HepG2 (cell line): Measurements from ENCODE around the gene RAG2. TPM values are rescaled to one million over a fixed set of nuclear protein-coding genes. Genes with fewer than 3 reads are reported as not detected.

ENCODE experiments used
- ARNTL ChIP-seq: sonication (generic); formaldehyde crosslinking; IDR thresholded peaks from 2 replicates; pipeline ENCODE4 v1.4.0; 2020; ENCODE audit warnings: mild to moderate bottlenecking, missing genetic modification reagents
- CCDC6 ChIP-seq: sonication (generic); formaldehyde crosslinking; IDR thresholded peaks from 2 replicates; pipeline ENCODE4 v1.8.1; 2022; ENCODE audit warnings: mild to moderate bottlenecking, missing genetic modification reagents, moderate library complexity
- CREB1 ChIP-seq, 2 experiments: fragments of 450-650 bp in 1 of 2; IDR thresholded peaks; 2 replicates each; pipeline ENCODE4 v1.6.1; 2016 to 2017; ENCODE audit warnings: control low read depth in 1 of 2, mild to moderate bottlenecking in 1 of 2, missing compliant biosample characterization in 1 of 2, missing genetic modification characterization in 1 of 2
- CTCF ChIP-seq: sonication (generic); formaldehyde crosslinking; IDR thresholded peaks from 2 replicates; pipeline ENCODE4 v1.5.0; 2020; ENCODE audit warnings: mild to moderate bottlenecking, missing genetic modification reagents, moderate library complexity
- ELF1 ChIP-seq: sonication (generic); formaldehyde crosslinking; IDR thresholded peaks from 2 replicates; pipeline ENCODE4 v1.4.0; 2020; ENCODE audit warnings: missing genetic modification reagents
- ELF3 ChIP-seq: IDR thresholded peaks from 2 replicates; pipeline ENCODE4 v1.6.1; 2016; ENCODE audit warnings: missing genetic modification reagents, missing compliant biosample characterization
- FOXK1 ChIP-seq: sonication (generic); formaldehyde crosslinking; IDR thresholded peaks from 2 replicates; pipeline ENCODE4 v1.4.0; 2020; ENCODE audit warnings: low read depth, missing genetic modification reagents, borderline replicate concordance
- HDAC1 ChIP-seq: sonication (generic); formaldehyde crosslinking; IDR thresholded peaks from 2 replicates; pipeline ENCODE4 v1.5.1; 2020; ENCODE audit warnings: mild to moderate bottlenecking, missing genetic modification reagents
- ISX ChIP-seq: sonication (generic); formaldehyde crosslinking; conservative IDR thresholded peaks from 2 replicates; pipeline ENCODE4 v1.5.0; 2020; ENCODE audit warnings: missing genetic modification reagents
- KAT7 ChIP-seq: IDR thresholded peaks from 2 replicates; pipeline ENCODE4 v1.6.1; 2018; ENCODE audit warnings: borderline replicate concordance, missing compliant biosample characterization
- KLF9 ChIP-seq: IDR thresholded peaks from 2 replicates; pipeline ENCODE4 v1.6.1; 2016; ENCODE audit warnings: low read depth
- LCORL ChIP-seq, 2 experiments: fragments of 450-650 bp in 1 of 2; sonication (generic) in 1 of 2; formaldehyde crosslinking in 1 of 2; IDR thresholded peaks; 2 replicates each; pipeline versions ENCODE4 v1.5.0 to v1.6.1; 2017 to 2020; ENCODE audit warnings: antibody characterized with exemption in 1 of 2, missing genetic modification reagents in 1 of 2
- NR2F2 ChIP-seq: IDR thresholded peaks from 2 replicates; pipeline ENCODE4 v1.6.1; 2012; ENCODE audit warnings: low read depth, inconsistent platforms, borderline replicate concordance
- POLR2AphosphoS5 ChIP-seq: IDR thresholded peaks from 2 replicates; pipeline ENCODE4 v1.6.1; 2012; ENCODE audit warnings: low read depth, low read length
- SRF ChIP-seq: IDR thresholded peaks from 2 replicates; pipeline ENCODE4 v1.6.1; 2011; ENCODE audit warnings: mild to moderate bottlenecking, low read depth, low read length, moderate library complexity
- TCF7 ChIP-seq: sonication (generic); IDR thresholded peaks from 2 replicates; pipeline ENCODE4 v1.6.1; 2016; ENCODE audit warnings: antibody characterized with exemption, low read depth
- ZFP62 ChIP-seq: sonication (generic); formaldehyde crosslinking; IDR thresholded peaks from 2 replicates; pipeline ENCODE4 v1.4.0; 2020; ENCODE audit warnings: missing genetic modification reagents
- ZNF329 ChIP-seq: sonication (generic); formaldehyde crosslinking; IDR thresholded peaks from 2 replicates; pipeline ENCODE4 v1.9.0; 2021; ENCODE audit warnings: low read depth, mild to moderate bottlenecking, missing genetic modification reagents
- ZNF343 ChIP-seq: sonication (generic); formaldehyde crosslinking; IDR thresholded peaks from 2 replicates; pipeline ENCODE4 v1.4.0; 2020; ENCODE audit warnings: mild to moderate bottlenecking, missing genetic modification reagents
- ZNF350 ChIP-seq: sonication (generic); formaldehyde crosslinking; IDR thresholded peaks from 2 replicates; pipeline ENCODE4 v1.4.0; 2020; ENCODE audit warnings: mild to moderate bottlenecking, low read depth, missing genetic modification reagents, borderline replicate concordance
- ZNF362 ChIP-seq: sonication (generic); formaldehyde crosslinking; IDR thresholded peaks from 2 replicates; pipeline ENCODE4 v1.4.0; 2020; ENCODE audit warnings: missing genetic modification reagents, mild to moderate bottlenecking, borderline replicate concordance
- ZNF547 ChIP-seq: sonication (generic); formaldehyde crosslinking; IDR thresholded peaks from 2 replicates; pipeline ENCODE4 v1.5.1; 2020; ENCODE audit warnings: mild to moderate bottlenecking, missing genetic modification reagents
- ZNF687 ChIP-seq: sonication (generic); formaldehyde crosslinking; IDR thresholded peaks from 2 replicates; pipeline ENCODE4 v1.5.1; 2020; ENCODE audit warnings: mild to moderate bottlenecking, missing genetic modification reagents, moderate library complexity
- ZNF879 ChIP-seq: sonication (generic); formaldehyde crosslinking; IDR thresholded peaks from 2 replicates; pipeline ENCODE4 v1.8.1; 2023; ENCODE audit warnings: missing genetic modification reagents
- polyA plus RNA-seq, 8 experiments: library from polyadenylated mRNA; depleted of rRNA in 3 of 8; stranded (reverse) in 7 of 8; unstranded in 1 of 8; fragments of >200 nt; fragmentation: Illumina TruSeq in 4 of 8; extraction: Trizol in 4 of 8; gene quantifications; 2 replicates each; pipeline versions ENCODE4 v1.2.1 to v1.2.3, GENCODE V29; 2011 to 2016; ENCODE audit warnings: low read depth in 4 of 8, missing spikeins in 1 of 8, mixed read lengths in 1 of 8; ENCODE audit not compliant: insufficient read depth in 1 of 8
- total RNA-seq, 5 experiments: library from RNA; depleted of rRNA; stranded (reverse); fragments of >200 nt; fragmentation: Illumina TruSeq; extraction: Trizol; gene quantifications; 2 replicates each; pipeline ENCODE4 v1.2.3, GENCODE V29; 2016; ENCODE audit warnings: low read depth in 1 of 5

The RAG2 gene
- total and polyA plus RNA-seq, 2 of the 13 experiments (the other 11 are each of a cell fraction or from before 2014, with no cell fraction given): not detected

- no peak for TF ChIP-seq CTCF (CRISPR knock-in tag)
- 0 out of 2 replicates have a peak, but pooled peaks have one; percentile 46 for TF ChIP-seq ZNF879 (CRISPR knock-in tag)
- peak; percentile 43; the same call in 1 of the 2 replicates for TF ChIP-seq CREB1 (IDR thresholded peaks at IDR 0.05)
- TF ChIP-seq CREB1 (CRISPR knock-in tag; IDR thresholded peaks at IDR 0.05): peak; percentile 89
- 0 out of 2 replicates have a peak, but pooled peaks have one; percentile 22 for TF ChIP-seq KLF9 (CRISPR knock-in tag)
- no peak for TF ChIP-seq ARNTL (CRISPR knock-in tag)
- peak; percentile 61 for TF ChIP-seq HDAC1 (CRISPR knock-in tag)
- TF ChIP-seq CCDC6 (CRISPR knock-in tag): 0 out of 2 replicates have a peak, but pooled peaks have one; percentile 6
- peak; percentile 60; the same call in 1 of the 2 replicates for TF ChIP-seq NR2F2
- TF ChIP-seq ZNF329: no peak
- peak; percentile 68; the same call in 1 of the 2 replicates for TF ChIP-seq POLR2AphosphoS5
- TF ChIP-seq ZNF547 (CRISPR knock-in tag): no peak
- no peak for TF ChIP-seq ZNF362 (CRISPR knock-in tag)
- peak; percentile 55; the same call in 1 of the 2 replicates for TF ChIP-seq LCORL (IDR thresholded peaks at IDR 0.05)
- no peak for TF ChIP-seq LCORL (CRISPR knock-in tag; IDR thresholded peaks at IDR 0.05)
- TF ChIP-seq ISX (CRISPR knock-in tag): no peak
- peak; percentile 59; the same call in 1 of the 2 replicates for TF ChIP-seq SRF
- peak; percentile 48; the same call in 1 of the 2 replicates for TF ChIP-seq ELF3 (CRISPR knock-in tag)
- TF ChIP-seq ZNF343 (CRISPR knock-in tag): no peak
- TF ChIP-seq ELF1 (CRISPR knock-in tag): peak; percentile 78
- TF ChIP-seq KAT7 (CRISPR knock-in tag): no peak
- no peak for TF ChIP-seq TCF7
- TF ChIP-seq ZNF687 (CRISPR knock-in tag): peak; percentile 69
- TF ChIP-seq ZNF350 (CRISPR knock-in tag): peak; percentile 75; the same call in 1 of the 2 replicates
- TF ChIP-seq FOXK1 (CRISPR knock-in tag): peak; percentile 96
- TF ChIP-seq ZFP62: 0 out of 2 replicates have a peak, but pooled peaks have one; percentile 73
Measured at GRCh38 chr11:36594316-36594989, 3.6 kb downstream of the RAG2 start, which contains the start of gene IFTAP (continued).
